HEK293T (cell line): ENCODE results near the gene LIPC.

Source experiments
- ELF4 ChIP-seq: fragments of 450-650 bp; IDR thresholded peaks from 2 replicates; pipeline ENCODE4 v1.6.1; 2017; ENCODE audit warnings: antibody characterized with exemption
- FOXA1 ChIP-seq: fragments of 450-650 bp; IDR thresholded peaks from 2 replicates; pipeline ENCODE4 v1.6.1; 2016; ENCODE audit warnings: mild to moderate bottlenecking
- FOXM1 ChIP-seq: fragments of 450-650 bp; IDR thresholded peaks from 2 replicates; pipeline ENCODE4 v1.6.1; 2017; ENCODE audit warnings: mild to moderate bottlenecking, borderline replicate concordance
- HDGF ChIP-seq: fragments of 450-650 bp; IDR thresholded peaks from 2 replicates; pipeline ENCODE4 v1.6.1; 2017; ENCODE audit warnings: antibody characterized with exemption, borderline replicate concordance
- L3MBTL2 ChIP-seq: fragments of 450-650 bp; conservative IDR thresholded peaks from 2 replicates; pipeline ENCODE4 v1.6.1; 2016; ENCODE audit warnings: mild to moderate bottlenecking
- NFRKB ChIP-seq: fragments of 450-650 bp; IDR thresholded peaks from 2 replicates; pipeline ENCODE4 v1.6.1; 2016; ENCODE audit warnings: mild to moderate bottlenecking, moderate library complexity
- PKNOX1 ChIP-seq: fragments of 450-650 bp; IDR thresholded peaks from 2 replicates; pipeline ENCODE4 v1.6.1; 2016
- SP1 ChIP-seq: fragments of 450-650 bp; IDR thresholded peaks from 2 replicates; pipeline ENCODE4 v1.6.1; 2017
- TARDBP ChIP-seq: fragments of 450-650 bp; IDR thresholded peaks from 2 replicates; pipeline ENCODE4 v1.6.1; 2016

- TF ChIP-seq ELF4 = no peak
- no peak for TF ChIP-seq FOXM1
- no peak for TF ChIP-seq TARDBP
- TF ChIP-seq HDGF = no peak
- no peak for TF ChIP-seq FOXA1
- TF ChIP-seq SP1 = no peak
- no peak for TF ChIP-seq NFRKB
- no peak for TF ChIP-seq PKNOX1
- no peak for TF ChIP-seq L3MBTL2
Observed at GRCh38 chr15:58407778-58408177, 24.0 kb upstream of the LIPC start.
